Stimulated activated naive CD4-positive, alpha-beta T cell (primary cell): ENCODE data around the gene OXLD1.

ENCODE experiments used
- DNase-seq, 6 experiments: peaks; one replicate each; lab custom pipeline; 2025; lab: John Stamatoyannopoulos, UW

OXLD1 gene

GRCh38 chr17:81683584-81684441, 17.4 kb upstream of the OXLD1 start, which contains the start of the genes ARL16 and HGS:
ARL16 (minus strand) TSS chr17:81683797; CDS start chr17:81683753, 44 bp downstream.
HGS (plus strand) TSS chr17:81684011; CDS start chr17:81684067, 56 bp downstream.
- peak; percentile 95 to 98 (median 96) for DNase-seq

- DNase-seq = no peak
Observed at GRCh38 chr17:81683208-81683583, 16.8 kb upstream of the OXLD1 start.

- no peak for DNase-seq
Observed at GRCh38 chr17:81682565-81683207, 16.3 kb upstream of the OXLD1 start.

GRCh38 chr17:81681672-81682071, 15.3 kb upstream of the OXLD1 start:
- DNase-seq = no peak

GRCh38 chr17:81680150-81680549, 13.7 kb upstream of the OXLD1 start:
- no peak for DNase-seq

GRCh38 chr17:81676906-81677305, 10.5 kb upstream of the OXLD1 start:
- DNase-seq = no peak

GRCh38 chr17:81675515-81676221, 9.3 kb upstream of the OXLD1 start:
- peak in 2 of 6 experiments; percentile 25 to 29 for DNase-seq

GRCh38 chr17:81673561-81674258, 7.3 kb upstream of the OXLD1 start:
- DNase-seq = no peak

- no peak for DNase-seq
Observed at GRCh38 chr17:81672954-81673353, 6.5 kb upstream of the OXLD1 start.

GRCh38 chr17:81672504-81672903, 6.1 kb upstream of the OXLD1 start:
- DNase-seq = no peak

GRCh38 chr17:81667754-81668153, 1.3 kb upstream of the OXLD1 start:
- DNase-seq = no peak

- DNase-seq = no peak
Observed at GRCh38 chr17:81666092-81666341, 388 bp downstream of the OXLD1 start.

GRCh38 chr17:81665205-81666091, 957 bp downstream of the OXLD1 start:
- DNase-seq = peak in 1 of 6 experiments; percentile 47

GRCh38 chr17:81664051-81664470, 2.3 kb downstream of the OXLD1 start:
- DNase-seq = no peak

GRCh38 chr17:81662002-81662401, 4.4 kb downstream of the OXLD1 start:
- DNase-seq = no peak

- DNase-seq = no peak
Observed at GRCh38 chr17:81660441-81660840, 6.0 kb downstream of the OXLD1 start.

- no peak for DNase-seq
Observed at GRCh38 chr17:81659038-81659437, 7.4 kb downstream of the OXLD1 start.

GRCh38 chr17:81656835-81657234, 9.6 kb downstream of the OXLD1 start:
- DNase-seq = no peak

GRCh38 chr17:81656118-81656743, 10.2 kb downstream of the OXLD1 start, which contains the start of gene PDE6G:
PDE6G (minus strand) TSS chr17:81656542; CDS start chr17:81653305, 3,237 bp downstream.
- no peak for DNase-seq

- no peak for DNase-seq
Observed at GRCh38 chr17:81655378-81656117, 10.9 kb downstream of the OXLD1 start.
